HG03558 (cell line): Measurements from ENCODE around the gene KCMF1.

Experiments used
- ATAC-seq: cut with Tn5 transposase; IDR thresholded peaks from one replicate; pipeline ENCODE4 v1.9.1; 2021; ENCODE audit warnings: moderate number of reproducible peaks; ENCODE audit not compliant: unreplicated experiment; ENCODE audit errors: extremely low read depth

The KCMF1 gene

DNA sequence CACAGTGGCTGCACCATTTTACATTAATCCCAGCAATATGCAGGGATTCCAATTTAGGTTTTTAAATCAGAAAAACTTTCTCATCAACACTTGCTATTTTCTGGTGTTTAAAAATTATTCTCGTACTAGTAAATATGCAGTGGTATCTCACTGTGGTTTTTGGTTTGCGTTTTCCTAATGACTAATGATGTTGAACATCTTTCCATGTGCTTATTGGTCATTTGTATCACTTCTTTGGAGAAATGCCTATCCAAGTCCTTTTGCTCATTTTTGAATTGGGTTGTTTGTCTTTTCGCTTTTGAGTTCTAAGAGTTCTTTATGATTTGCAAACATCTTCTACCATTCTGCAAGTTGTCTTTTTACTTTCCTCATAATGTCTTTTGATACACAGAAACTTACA lies 100.1 kb downstream of the KCMF1 start:
- no peak for ATAC-seq

GRCh38 chr2:85073033-85073432 lies 102.1 kb downstream of the KCMF1 start:
- no peak for ATAC-seq

DNA sequence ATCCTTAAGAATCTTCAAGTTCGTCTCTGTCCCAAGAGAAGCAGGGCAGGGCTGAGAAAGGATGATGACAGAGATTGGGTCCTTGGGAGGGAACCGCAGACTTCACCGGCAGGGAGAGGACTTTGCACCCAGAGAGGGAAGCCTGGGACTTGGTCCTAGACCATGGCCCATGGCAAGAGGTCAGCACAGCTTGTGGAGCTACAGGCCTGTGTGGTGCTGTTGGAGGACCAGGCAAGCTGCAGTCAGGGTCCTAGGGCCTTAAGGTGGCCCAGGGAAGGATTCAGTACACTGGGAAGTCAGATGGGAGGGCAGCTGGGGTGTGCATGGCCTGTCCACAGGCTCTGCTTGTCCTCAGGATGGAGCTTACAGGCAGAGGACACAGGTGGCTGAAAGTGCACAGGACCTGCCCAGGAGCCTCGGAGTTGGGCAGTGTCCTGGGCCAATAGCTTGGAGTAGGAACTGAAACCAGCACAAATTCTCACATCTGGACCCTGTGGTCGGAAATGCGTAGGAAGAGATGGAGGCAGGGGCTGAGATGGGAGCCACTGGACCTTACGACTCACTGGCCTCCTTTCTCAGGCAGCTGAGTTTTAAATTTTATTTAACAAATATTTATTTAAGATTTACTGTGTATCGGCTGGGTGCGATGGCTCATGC lies 105.8 kb downstream of the KCMF1 start:
- no peak for ATAC-seq

GRCh38 chr2:85077859-85078419 lies 107.0 kb downstream of the KCMF1 start:
- ATAC-seq, result no peak

DNA sequence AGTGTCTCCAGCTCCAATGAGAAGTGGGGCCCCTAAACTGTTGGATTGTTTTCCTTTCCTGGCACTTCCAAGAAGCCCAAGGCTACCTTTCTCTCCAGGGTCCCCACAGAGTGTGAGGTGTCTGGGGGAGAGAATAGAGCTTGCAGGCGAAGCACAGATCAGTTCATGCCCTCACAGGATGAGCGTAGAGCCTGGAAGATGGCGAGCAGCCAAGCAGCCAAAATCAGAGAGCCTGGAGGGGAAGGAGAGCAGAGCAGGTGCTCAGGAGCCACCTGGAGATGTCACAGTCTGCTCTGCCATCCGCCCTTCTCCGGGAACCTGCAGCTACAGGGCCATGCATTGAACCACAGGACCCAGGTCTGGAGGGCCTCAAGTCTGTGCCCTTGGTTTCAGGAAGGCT lies 107.6 kb downstream of the KCMF1 start:
- no peak for ATAC-seq

GRCh38 chr2:85083092-85083491 lies 112.1 kb downstream of the KCMF1 start:
- no peak for ATAC-seq

- no peak for ATAC-seq
Measured at GRCh38 chr2:85085563-85085962, 114.6 kb downstream of the KCMF1 start.

DNA sequence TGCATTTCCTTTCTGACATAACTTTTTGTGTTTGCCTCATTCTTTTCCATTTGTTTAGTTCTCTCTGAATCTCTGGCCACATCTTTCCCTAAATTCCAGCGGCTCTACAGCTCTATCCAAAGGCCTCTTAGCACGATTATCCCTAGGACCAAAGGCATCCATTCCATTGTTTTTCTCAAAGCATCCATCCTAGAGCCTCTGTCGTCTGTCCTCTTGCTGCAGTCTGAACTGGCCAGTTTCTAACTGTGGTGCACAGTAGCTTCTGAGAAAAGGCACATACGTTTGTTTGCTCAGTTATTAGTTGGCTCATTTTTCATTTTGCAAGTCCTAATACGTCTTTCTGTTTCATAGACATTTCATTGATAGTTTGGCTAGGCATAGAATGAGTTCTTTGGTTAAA lies 116.6 kb downstream of the KCMF1 start:
- ATAC-seq, result no peak

- no peak for ATAC-seq
Measured at GRCh38 chr2:85088921-85089320, 118.0 kb downstream of the KCMF1 start.

GRCh38 chr2:85089585-85089984 lies 118.6 kb downstream of the KCMF1 start:
- no peak for ATAC-seq

GRCh38 chr2:85091838-85092237 lies 120.9 kb downstream of the KCMF1 start:
- no peak for ATAC-seq

- no peak for ATAC-seq
Measured at GRCh38 chr2:85095094-85095493, 124.1 kb downstream of the KCMF1 start.

DNA sequence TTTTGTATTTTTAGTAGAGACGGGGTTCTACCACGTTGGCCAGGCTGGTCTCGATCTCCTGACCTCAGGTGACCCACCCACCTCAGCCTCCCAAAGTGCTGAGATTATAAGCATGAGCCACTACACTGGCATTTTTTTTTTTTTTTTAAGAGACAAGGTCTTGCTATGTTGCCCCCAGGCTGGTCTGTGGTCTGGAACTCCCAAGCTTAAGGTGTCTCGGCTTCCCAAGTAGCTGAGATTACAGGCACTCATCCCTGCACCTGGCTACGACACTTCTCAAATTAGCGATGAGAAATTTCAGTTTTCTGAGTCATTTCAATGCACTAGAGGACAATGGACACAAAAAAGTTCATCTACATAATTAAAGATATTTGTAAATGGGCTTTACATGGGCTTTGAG lies 125.7 kb downstream of the KCMF1 start:
- no peak for ATAC-seq

- ATAC-seq, result no peak
Measured at GRCh38 chr2:85104228-85104627, 133.3 kb downstream of the KCMF1 start.

DNA sequence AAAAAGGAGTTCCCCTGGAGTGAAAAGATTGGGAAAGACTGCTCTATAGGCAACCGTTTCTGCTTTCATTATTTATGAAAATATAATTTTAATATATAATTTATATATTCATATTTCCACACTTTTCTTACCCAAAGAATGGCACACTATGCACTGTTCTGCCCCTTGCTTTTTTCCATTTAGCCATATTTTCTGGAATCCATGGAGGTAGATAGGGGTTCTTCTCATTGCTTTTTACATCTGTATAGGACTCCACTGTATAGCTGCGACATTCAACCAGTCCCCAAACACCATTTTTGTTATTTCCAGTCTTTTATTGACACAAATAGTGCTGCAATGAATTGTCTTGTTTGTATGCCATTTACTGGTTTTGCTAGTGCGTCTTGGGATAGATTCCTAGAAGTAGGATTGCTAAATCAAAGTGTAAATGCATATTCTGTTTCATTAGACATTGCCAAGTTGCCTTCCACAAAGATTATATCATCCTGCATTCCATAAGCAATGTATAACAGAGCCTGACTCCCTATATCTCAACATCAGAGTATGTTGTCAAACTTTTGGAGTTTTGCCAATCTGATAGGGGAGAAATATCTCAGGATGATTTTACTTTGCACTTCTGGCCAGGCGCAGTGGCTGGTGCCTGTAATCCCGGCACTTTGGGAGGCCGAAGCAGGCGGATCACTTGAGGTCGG lies 135.7 kb downstream of the KCMF1 start:
- ATAC-seq, result no peak
